DMS114 treated with DMSO at 0.1 percent for 48 hours (cell line): ENCODE results near the gene RABAC1.

ENCODE experiments used
- DNase-seq: peaks from one replicate; lab custom pipeline; 2025; ENCODE audit not compliant: unreplicated experiment; lab: John Stamatoyannopoulos, UW

RABAC1 gene

GRCh38 chr19:41990028-41990427, 30.9 kb upstream of the RABAC1 start:
- DNase-seq: no peak

- no peak for DNase-seq
Measured at GRCh38 chr19:41988947-41989346, 29.8 kb upstream of the RABAC1 start.

GRCh38 chr19:41987141-41987860, 28.2 kb upstream of the RABAC1 start:
- DNase-seq: no peak

GRCh38 chr19:41984961-41985360, 25.8 kb upstream of the RABAC1 start:
- no peak for DNase-seq

GRCh38 chr19:41981724-41982123, 22.6 kb upstream of the RABAC1 start:
- no peak for DNase-seq

- no peak for DNase-seq
Measured at GRCh38 chr19:41978470-41978869, 19.3 kb upstream of the RABAC1 start.

- DNase-seq: no peak
Measured at GRCh38 chr19:41977916-41978315, 18.8 kb upstream of the RABAC1 start.

GRCh38 chr19:41974652-41975051, 15.5 kb upstream of the RABAC1 start:
- no peak for DNase-seq

GRCh38 chr19:41971363-41971762, 12.2 kb upstream of the RABAC1 start:
- no peak for DNase-seq

- no peak for DNase-seq
Measured at GRCh38 chr19:41969772-41970458, 10.8 kb upstream of the RABAC1 start.

GRCh38 chr19:41968751-41969595, 9.9 kb upstream of the RABAC1 start:
- no peak for DNase-seq

- DNase-seq: no peak
Measured at GRCh38 chr19:41967054-41967783, 8.1 kb upstream of the RABAC1 start.

- DNase-seq: no peak
Measured at GRCh38 chr19:41965106-41965505, 6.0 kb upstream of the RABAC1 start.

- no peak for DNase-seq
Measured at GRCh38 chr19:41960973-41961372, 1.9 kb upstream of the RABAC1 start.

GRCh38 chr19:41958367-41959055, 610 bp downstream of the RABAC1 start:
- DNase-seq: peak; percentile 70

- peak; percentile 88 for DNase-seq
Measured at GRCh38 chr19:41957838-41958366, 1.2 kb downstream of the RABAC1 start.

GRCh38 chr19:41957161-41957837, 1.8 kb downstream of the RABAC1 start:
- no peak for DNase-seq

- no peak for DNase-seq
Measured at GRCh38 chr19:41956621-41957020, 2.5 kb downstream of the RABAC1 start.

GRCh38 chr19:41955521-41955920, 3.6 kb downstream of the RABAC1 start:
- DNase-seq: no peak
